HG03457 (cell line): Measurements from ENCODE around the gene SARS1.

ENCODE experiments used
- ATAC-seq: cut with Tn5 transposase; IDR thresholded peaks from one replicate; pipeline ENCODE4 v1.9.1; 2021; ENCODE audit warnings: moderate number of reproducible peaks; ENCODE audit not compliant: unreplicated experiment

SARS1 gene

GRCh38 chr1:109261578-109261977 is 47.9 kb downstream of the SARS1 start:
- ATAC-seq = no peak

DNA sequence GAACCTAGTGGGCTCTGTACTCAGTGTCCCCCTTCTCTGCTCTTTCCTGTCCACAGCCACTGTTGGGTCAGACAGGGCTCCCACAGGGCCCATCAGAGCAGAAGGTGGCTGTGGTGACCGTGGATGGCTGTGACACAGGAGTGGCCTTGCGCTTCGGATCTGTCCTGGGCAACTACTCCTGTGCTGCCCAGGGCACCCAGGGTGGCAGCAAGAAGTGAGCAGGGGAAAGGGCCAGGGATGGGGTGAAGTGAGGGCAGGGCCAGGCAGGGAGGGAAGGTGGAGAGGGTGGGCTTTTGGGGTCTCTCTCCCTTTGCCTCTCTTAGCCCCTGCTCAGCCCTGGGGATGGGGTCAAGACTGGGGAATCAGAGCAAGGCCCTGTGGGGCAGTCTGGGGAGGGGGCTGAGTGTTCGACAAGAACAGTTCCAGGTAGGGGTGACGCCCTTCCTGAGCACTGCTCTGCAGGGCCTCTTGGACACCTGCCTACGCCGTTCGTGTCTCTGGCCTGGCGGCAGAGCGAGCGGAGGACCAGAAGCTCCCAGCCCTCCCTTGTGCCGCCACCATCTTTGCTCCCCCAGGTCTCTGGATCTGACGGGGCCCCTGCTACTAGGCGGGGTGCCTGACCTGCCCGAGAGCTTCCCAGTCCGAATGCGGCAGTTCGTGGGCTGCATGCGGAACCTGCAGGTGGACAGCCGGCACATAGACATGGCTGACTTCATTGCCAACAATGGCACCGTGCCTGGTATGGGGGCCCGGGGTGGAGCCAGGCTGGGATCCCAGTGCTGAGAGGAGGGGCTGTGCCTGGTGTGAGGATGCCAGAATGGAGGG is 48.7 kb downstream of the SARS1 start:
- no peak for ATAC-seq

- ATAC-seq = no peak
These were observed 49.5 kb downstream of the SARS1 start for GRCh38 chr1:109263234-109263596.

DNA sequence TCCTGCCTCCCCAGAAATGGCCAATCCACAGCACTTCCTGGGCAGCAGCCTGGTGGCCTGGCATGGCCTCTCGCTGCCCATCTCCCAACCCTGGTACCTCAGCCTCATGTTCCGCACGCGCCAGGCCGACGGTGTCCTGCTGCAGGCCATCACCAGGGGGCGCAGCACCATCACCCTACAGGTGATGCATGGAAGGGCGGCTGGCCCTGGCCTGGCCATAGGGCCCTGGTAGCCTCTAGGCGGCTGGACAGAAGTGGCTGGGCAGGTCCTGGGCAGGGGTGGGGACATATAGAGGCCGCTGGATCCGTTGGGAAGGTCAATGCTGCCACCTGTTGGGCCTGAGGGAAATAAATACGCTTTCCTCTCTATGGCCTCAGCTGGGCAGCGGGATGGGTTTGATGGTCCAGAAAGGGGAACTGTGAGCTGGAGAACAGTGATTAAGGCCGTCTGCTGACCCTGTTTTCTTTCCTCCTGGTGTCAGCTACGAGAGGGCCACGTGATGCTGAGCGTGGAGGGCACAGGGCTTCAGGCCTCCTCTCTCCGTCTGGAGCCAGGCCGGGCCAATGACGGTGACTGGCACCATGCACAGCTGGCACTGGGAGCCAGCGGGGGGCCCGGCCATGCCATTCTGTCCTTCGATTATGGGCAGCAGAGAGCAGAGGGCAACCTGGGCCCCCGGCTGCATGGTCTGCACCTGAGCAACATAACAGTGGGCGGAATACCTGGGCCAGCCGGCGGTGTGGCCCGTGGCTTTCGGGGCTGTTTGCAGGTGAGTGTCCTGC is 50.1 kb downstream of the SARS1 start:
- peak; percentile 58 for ATAC-seq

DNA sequence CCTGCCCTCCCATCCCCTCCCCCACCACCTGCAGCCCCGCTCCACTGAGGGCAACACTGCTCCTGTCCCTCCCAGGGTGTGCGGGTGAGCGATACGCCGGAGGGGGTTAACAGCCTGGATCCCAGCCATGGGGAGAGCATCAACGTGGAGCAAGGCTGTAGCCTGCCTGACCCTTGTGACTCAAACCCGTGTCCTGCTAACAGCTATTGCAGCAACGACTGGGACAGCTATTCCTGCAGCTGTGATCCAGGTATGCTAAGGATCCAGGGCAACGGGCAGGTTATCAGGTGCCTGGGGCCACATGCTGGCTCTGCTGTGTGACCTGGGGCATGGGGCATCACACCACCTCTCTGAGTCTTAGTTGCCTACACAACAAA is 50.6 kb downstream of the SARS1 start:
- ATAC-seq = no peak

DNA sequence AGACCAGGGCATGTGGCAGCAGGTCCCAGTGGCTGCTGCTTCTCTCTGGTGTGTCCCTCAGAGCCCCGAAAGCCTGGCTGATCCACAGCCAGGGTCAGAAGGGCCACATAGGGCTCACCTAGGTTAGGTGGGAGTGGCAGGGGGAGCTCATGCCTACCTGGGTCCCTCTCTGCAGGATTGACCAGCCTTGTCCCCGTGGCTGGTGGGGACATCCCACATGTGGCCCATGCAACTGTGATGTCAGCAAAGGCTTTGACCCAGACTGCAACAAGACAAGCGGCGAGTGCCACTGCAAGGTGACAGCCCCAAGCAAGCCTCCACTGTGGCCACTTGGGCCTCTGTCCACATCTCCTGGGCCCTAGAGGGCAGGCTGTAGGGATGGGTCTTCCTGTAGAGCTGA is 51.3 kb downstream of the SARS1 start:
- ATAC-seq = no peak

GRCh38 chr1:109265741-109266330 is 52.1 kb downstream of the SARS1 start:
- no peak for ATAC-seq

DNA sequence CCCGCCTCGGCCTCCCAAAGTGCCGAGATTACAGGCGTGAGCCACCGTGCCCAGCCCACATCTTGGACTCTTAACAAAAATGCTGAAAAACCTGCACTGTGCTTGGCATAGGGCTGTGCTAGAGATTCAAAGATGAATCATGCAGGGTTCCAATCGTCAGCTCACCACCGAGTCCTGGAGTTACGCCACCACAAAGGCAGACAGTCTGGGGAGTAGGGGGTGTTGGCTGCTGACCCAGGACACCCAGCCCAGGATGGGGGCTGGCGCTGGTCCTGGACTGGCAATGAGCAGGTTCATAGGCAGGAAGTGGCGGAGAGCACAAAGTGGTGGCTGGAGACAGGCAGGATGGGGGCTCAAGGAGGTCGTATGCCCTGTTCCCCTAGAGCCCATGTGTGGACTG is 53.2 kb downstream of the SARS1 start:
- no peak for ATAC-seq

- ATAC-seq = no peak
These were observed 54.1 kb downstream of the SARS1 start for GRCh38 chr1:109267743-109268300.

DNA sequence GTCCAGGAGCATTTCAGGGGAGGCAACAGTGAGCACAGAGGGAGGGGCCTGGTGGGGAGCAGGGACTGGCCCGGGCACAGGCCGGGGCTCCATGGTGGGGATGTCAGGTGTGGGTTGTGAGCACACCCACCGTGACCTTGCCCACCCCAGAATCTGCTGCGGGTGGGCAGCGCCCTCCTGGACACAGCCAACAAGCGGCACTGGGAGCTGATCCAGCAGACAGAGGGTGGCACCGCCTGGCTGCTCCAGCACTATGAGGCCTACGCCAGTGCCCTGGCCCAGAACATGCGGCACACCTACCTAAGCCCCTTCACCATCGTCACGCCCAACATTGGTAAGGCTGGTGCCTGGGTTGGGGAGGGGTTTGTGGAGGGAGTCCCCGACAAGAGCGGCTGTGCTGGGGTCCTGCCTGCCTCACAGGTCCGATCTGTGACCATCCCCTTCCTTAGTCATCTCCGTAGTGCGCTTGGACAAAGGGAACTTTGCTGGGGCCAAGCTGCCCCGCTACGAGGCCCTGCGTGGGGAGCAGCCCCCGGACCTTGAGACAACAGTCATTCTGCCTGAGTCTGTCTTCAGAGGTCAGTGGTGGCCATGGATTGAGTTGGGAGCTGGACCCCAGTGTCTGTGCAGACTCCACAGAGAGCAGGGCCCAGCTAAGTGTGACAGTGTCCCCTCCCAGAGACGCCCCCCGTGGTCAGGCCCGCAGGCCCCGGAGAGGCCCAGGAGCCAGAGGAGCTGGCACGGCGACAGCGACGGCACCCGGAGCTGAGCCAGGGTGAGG is 54.9 kb downstream of the SARS1 start:
- ATAC-seq = no peak

- no peak for ATAC-seq
These were observed 55.7 kb downstream of the SARS1 start for GRCh38 chr1:109269212-109269980.

- ATAC-seq = no peak
These were observed 56.4 kb downstream of the SARS1 start for GRCh38 chr1:109269981-109270622.

DNA sequence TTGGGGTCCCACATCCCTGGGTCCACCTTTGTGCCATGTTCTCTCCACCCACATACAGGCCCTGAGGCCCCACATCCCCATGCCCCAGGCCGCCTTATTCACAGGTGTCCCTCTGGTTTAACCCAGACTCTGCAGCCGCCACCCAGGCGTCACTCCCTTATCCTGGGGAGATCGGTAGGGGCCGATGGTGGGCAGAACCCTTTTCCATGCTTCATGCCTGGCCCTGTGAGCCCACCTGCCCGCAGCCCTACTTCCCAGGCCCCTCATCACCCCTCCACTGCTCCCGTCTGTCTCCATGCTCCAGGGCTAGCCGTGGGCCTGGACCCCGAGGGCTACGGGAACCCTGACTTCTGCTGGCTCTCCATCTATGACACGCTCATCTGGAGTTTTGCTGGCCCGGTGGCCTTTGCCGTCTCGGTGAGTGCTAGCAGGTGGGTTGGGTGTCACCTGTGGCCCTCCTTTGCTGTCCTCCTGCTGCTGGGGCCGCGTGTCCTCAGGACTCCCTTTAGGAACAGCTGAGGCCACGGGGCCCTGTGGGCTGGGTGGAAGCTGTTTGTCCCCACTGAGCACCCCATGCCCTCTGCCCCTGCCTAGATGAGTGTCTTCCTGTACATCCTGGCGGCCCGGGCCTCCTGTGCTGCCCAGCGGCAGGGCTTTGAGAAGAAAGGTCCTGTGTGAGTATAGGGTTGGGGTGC is 57.1 kb downstream of the SARS1 start:
- no peak for ATAC-seq

- no peak for ATAC-seq
These were observed 57.7 kb downstream of the SARS1 start for GRCh38 chr1:109271458-109271857.

DNA sequence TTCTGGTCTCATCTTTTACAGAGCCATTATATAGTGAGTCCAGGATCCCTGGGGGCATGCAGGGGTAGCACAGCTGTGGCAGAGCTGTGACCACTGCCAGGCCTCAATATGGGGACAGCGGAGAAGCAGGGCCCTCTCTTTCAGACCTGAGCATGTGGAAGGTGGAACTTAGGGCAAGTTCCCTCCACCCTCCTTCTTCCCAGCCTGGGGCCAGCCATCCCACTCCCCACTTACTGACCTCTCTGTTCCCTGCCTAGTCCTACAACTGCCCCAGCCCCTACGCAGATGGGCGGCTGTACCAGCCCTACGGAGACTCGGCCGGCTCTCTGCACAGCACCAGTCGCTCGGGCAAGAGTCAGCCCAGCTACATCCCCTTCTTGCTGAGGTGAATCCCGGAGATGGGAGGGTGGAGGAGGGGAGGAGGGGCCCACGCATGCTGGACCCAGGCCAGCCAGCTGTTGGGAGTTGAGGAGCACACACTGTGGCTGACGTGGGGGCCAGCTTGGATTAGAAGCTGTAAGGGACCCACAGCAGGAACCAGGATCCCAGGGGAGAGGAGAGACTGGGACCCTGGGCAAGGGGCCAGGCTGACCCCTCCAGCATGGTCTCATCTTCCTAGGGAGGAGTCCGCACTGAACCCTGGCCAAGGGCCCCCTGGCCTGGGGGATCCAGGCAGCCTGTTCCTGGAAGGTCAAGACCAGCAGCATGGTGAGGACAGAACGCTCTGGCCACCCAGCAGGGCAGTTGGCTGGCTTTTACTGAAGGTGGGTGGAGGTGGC is 58.5 kb downstream of the SARS1 start:
- no peak for ATAC-seq

GRCh38 chr1:109272831-109273547 is 59.3 kb downstream of the SARS1 start:
- ATAC-seq = no peak

DNA sequence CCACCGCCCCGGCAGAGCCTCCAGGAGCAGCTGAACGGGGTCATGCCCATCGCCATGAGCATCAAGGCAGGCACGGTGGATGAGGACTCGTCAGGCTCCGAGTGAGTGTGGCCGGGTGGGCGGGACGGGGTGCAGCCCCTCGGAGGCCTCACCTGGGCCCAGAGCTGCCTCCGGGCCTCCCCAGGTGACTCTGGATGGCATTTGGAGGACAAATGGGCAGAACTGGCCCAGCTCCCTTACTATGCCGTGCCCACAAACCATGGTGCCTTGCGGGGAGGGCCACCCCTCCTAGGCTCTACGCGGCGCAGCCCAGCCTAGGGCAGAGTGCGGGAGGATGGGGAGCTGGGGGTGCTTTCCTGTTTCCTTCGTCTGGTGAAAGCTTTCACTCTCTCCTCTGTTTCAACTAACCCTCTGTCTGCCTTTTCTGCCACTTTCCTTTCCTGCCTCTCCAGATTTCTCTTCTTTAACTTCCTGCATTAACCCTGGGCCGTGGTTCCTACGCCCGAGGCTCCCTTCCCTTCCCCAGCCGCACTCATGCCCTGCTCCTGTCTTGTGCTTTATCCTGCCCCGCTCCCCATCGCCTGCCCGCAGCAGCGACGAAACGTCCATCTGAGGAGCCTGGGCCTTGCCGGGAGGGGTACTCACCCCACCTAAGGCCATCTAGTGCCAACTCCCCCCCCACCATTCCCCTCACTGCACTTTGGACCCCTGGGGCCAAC is 60.0 kb downstream of the SARS1 start:
- ATAC-seq = no peak
